Inferior parietal cortex (tissue), 1 donor: ENCODE data around the gene RGL3.
"Not testable (repeated sequence)": the region's sequence is repeated elsewhere in the genome, so short reads cannot be mapped to it uniquely, and the experiment has no call there.

ENCODE experiments used
- DNase-seq: peaks from one replicate; pipeline ENCODE4 v3.0.0-alpha.2; 2016; ENCODE audit errors: extremely low spot score

The RGL3 gene

DNA sequence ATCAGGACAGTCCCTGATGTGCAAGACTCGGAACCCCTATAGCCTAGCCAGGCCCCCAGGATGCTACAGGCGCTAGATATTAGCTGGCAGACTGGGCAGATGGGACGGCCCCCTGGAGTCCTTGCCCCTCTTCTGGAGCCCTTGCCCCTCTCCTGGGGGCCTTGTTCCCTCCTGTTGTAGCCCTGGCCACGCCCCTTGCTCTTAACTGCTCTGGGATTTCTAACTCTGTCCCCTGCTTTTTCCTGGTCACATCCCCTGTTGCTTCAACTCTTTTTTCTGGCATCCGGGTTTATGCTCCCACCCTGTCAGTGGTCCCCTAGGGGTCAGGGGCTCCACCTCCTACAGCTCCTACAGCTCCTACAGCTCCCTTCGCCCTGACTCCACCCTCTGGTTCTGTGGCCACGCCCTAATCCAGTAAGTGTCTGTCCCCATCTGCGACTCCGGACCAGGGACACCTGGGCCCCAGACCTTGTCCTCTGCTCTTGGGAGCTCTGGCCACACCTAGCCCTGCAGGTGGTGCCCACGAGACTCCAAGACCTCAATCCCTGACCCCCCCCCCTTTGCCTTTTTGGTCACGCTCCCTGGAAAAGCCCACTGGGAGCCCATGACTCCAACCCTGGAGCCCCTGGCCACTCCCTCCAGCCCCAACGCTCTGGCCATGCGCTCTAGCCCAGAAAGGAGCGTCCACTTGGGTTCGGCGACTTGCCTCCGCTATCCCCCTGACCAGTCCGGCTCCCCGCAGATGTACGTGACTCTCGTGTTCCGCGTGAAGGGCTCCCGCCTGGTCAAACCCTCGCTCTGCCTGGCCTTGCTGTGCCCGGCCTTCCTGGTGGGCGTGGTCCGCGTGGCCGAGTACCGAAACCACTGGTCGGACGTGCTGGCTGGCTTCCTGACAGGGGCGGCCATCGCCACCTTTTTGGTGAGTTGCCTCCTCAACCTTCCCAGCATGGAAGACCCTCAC, 57.1 kb downstream of the RGL3 start:
- no peak for DNase-seq

DNA sequence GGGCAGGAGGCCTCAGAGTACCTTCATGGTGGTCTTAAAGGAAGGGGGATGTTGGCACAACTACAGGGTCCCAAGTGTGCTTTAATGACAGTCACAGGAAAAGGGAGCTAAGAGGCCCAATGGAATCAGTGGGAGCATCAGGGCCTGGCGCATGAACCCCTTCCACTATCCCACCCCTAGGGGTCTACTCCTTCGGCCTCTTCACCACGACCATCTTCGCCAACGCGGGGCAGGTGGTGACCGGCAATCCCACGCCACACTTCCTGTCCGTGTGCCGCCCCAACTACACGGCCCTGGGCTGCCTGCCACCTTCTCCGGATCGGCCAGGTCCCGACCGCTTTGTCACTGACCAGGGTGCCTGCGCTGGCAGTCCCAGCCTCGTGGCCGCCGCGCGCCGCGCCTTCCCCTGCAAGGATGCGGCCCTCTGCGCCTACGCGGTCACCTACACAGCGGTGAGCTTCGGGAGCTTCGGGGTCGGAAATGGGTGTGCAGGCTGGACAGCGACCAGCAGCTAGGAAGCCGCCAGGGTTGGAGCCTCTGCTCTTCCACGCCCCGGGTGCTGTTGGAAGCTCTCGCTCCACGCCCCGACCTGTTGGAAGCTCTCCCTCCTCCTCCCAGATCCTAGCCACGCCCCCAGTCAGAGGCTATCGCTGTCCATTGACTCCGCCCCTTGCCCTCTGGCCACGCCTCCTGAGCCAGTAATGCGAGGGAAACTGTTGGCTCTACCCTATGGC, 57.9 kb downstream of the RGL3 start:
- no peak for DNase-seq

DNA sequence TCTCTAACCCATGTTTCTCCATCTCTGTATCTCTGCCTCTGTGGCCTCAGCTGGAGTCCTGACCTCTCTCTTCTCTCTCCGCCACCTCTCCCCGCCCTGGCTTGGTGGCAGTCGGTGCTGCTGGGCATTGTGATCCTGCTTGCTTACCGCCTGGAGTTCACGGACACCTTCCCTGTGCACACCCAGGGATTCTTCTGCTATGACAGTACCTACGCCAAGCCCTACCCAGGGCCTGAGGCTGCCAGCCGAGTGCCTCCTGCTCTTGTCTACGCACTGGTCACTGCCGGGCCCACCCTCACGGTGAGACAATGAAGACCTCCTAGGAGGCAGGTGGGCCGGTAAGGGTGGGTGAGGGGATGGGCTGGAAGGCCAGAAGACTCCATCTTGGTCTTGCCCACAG, 59.7 kb downstream of the RGL3 start:
- no peak for DNase-seq

DNA sequence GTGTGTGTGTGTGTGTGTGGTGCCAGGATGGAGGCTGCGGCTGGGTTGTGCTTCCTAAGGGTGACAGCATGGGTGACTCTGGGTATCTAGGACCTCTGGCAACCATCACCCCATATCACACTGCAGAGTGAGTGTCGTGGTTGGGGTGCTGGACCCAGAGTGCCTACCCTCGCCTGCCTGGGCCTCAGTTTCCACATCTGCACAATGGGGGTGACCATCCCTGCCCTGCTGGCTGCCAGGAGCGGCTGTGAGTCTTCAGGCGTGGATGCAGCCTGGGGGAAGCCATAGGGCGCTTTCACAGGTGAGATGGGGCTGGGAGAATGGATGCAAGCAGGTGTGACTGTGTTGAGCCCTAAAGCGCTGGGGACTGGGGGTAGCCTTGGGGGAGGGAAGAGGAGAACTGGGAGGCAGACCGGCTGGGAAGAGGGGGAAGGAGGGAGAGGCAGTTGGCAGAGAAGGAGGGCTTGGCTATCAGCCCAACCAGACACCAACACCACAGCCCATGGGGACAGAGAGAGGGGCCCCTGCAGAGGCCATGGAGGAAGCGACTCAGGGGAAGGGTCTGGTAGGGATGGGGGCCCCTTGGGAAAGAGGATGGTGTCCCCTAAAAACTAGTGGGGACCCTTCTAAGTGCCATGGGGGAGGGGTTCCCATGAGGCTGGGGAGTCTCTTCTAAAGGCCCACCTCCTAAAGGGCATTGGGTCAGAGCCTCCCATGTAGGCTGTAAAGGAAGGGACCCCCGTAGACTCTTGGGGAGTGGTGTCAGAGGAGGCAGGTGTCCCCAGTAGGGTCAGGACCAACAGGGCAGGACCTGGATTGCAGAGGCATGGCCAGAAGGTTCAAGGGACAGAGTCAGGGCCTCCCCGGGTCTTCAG, 62.2 kb downstream of the RGL3 start:
- no peak for DNase-seq

DNA sequence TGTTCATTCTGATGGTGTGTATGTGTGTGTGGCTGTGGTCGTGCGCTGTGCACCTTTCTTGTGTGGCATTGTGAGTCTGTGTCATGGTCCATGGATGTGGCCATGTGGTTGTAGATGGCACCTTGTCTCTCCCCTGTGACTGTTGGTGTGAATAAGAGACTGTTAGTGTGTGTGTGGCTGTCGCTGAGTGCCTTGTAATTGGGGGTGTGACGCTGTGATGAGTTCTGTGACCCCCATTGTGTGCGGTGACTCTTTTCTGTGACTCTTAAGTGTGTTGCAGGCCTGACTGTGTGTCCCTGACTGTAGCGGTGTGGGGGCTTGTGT, 63.1 kb downstream of the RGL3 start:
- no peak for DNase-seq

DNA sequence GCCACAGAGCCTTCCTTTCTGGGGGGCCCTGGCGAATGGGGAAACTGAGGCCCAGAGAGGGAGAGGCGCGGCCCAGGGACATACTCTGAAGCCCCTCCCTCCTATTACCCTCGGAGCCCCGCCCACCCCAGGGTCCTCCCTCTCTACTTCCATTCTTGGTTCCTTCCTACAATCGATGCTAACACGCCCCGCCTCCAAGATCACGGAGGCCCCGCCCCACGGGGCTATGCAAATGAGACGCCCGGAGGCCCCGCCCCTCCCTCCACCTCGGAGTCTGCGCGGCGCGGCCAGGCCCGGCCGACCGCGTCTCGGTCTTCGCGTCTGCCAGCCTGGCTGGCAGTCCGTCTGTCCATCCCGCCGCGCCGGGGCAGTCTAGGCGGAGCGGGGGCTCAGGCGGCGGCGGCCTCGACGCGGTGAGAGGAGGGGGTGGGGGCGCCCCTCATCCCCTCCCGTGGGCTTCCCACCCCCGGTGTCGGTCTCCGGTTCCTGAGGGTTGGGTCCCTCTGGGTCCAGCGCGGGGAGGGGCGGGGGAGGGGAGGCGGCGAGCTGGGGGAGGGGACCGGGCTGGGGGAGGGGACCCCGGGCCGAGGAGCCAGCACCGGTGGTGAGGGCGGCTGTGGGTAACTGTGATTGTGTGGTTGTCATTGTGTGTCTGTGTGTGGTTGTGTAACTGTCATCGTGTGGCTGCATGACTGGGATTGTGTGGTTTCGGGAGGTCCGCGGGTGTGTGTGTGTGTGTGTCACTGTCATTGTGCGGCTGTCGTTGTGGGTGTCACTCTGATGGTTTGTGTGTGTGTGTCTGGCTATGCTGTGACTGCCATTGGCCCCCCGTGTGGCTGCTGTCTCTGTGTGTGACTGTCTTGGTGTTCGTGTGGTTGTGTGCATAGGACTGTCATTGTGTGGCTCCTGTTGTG, 63.7 kb downstream of the RGL3 start, which contains the start of gene PLPPR2:
TSS of gene PLPPR2 (plus strand) at position 273 of the 914 bp plus-strand sequence. CDS start 2,242 bp downstream, outside the sequence.
- peak; percentile 87 for DNase-seq

DNA sequence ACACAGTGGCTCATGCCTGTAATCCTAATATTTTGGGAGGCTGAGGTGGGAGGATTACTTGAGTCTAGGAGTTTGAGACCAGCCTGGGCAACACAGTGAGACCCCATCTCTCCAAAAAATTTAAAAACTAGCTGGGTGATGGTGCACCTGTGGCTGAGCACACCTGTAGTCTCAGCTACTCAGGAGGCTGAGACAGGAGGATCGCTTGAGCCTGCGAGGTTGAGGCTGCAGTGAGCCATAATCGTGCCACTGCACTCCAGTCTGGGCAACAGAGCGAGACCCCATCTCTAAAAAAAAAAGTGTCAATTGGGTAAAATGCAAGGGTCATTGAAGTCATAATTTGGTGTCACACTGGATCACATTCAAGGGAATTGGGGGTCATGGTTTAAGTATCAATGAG, 65.0 kb downstream of the RGL3 start:
- not testable (repeated sequence) for DNase-seq

DNA sequence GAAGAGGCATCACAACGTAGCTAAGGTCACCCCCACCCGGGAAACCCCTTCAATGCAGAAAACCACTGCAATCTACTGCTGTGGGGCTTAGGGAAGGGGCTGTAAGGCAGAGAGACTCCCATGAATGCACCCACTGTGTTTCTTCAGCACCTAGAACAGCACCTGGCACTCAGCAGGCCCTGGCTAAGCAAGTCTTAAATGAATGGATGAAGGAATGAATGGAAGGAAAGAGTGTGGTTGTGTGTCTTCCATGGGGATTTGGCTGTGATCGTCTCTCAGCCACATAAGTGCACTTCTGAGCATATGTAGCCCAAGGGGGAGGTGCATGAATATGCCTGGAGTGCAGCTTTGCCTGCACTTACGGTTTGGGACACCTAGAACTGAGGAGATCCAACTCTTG, 69.9 kb downstream of the RGL3 start:
- no peak for DNase-seq

DNA sequence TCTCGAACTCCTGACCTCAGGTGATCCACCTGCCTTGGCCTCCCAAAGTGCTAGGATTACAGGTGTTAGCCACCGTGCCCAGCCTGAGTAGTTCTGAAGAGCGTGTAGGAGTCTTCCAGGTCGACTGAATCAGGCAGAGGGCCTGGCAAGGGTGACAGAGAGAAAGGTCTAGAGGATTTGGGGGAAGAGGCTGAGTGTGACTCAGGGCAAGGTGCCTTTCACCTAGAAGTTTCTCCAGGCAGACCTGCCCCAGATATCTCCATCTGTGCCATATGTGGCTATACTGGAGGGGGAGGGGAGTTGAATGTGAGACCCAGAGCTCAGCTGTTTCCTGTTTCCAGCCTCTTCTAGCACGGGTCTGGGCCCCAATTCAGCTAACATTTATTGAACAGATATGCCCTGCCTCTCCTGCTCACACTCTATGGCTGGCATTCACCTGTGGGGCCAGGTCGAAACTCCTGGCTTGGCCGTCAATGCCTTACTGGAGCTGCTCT, 71.5 kb downstream of the RGL3 start:
- no peak for DNase-seq

DNA sequence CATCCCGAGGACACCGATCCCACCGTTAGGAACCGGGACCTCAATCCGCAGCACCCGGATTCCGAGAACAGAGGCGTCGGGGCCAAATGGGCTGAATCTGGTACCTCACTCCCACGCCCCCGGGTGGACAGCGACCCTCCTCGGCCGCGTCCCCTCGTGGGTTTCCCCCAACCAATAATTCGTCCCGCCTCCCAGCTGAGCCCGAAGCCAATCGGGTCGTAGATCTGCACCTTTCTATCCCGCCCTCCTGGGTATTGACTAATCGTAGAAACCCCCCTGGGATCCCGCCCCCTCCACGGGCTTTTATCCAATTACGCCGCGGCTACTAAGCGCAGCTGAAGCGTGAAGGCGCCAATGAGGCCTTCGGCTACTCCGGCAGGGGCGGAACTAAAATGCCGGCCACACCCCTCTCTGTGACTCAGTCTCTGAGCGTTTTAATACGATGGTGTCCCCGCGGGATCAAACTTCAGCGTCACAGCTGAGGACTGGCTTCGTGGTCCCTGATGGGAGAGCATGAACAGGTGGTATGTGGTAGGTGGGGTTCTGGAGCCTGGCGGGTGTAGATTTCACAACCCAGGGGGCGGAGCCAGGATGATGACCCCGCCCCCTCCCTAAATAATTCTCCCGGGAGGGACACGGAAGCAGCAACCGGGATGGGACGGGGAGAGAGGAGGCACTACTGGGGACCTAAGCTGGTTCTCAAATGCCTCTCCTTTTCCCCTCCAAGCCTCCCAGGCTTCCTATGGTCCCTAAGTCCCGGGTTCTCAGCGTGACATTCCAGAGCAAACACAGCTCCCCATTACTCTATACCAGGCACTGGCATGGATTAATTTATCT, 72.8 kb downstream of the RGL3 start, which contains the start of the genes CCDC159 and TMEM205:
TSS of gene CCDC159 (plus strand) at position 416 of the 837 bp plus-strand sequence. CDS start at position 504, 88 bp downstream.
TSS of gene TMEM205 (minus strand) at position 165 of the 837 bp plus-strand sequence. CDS start 649 bp downstream, outside the sequence.
- DNase-seq: peak; percentile 98

DNA sequence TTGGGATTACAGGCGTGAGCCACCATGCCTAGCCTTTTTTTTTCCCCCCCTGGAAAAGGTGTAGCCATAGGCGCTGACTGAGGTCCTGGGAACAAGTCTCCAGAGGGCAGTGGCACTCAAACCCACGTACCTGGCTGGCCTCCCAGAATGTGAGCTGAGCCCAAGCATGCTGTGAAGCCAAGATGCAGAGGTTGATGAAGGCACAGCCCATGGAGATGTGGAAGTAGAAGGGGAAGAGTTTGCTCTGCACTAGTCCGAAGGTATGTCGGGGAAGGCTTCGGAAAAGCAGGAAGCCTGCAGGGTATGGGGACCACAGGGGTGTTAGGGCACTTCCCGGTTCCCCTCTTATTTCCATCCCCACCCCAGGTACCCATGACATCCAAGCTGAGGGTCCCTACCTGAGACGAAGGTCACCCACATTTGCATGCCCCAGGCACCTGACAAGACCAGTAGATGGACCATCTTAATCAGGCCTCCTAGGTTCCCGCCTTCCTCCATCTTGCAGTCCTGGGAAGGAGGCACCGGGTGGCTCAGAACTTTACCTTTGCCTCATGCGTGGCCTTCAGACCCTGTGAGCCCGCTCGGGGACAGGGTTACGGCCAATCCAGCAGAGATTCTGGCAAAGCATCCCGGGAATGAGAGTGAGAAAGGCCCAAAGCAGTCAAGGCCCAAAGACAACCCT, 73.9 kb downstream of the RGL3 start:
- DNase-seq: no peak
